Measurements from ENCODE around the gene SARDH.
"Not testable (repeated sequence)": the region's sequence is repeated elsewhere in the genome, so short reads cannot be mapped to it uniquely, and the experiment has no call there.

Gene SARDH

GRCh38 chr9:133759146-133759900, 21.2 kb upstream of the SARDH start:
- DNase-seq = no peak

GRCh38 chr9:133758228-133758627, 20.1 kb upstream of the SARDH start:
- DNase-seq = no peak

GRCh38 chr9:133754688-133755227, 16.6 kb upstream of the SARDH start:
- no peak for DNase-seq

GRCh38 chr9:133754187-133754586, 16.0 kb upstream of the SARDH start:
- DNase-seq = no peak

GRCh38 chr9:133752739-133753446, 14.7 kb upstream of the SARDH start:
- DNase-seq = no peak

GRCh38 chr9:133750982-133751649, 13.0 kb upstream of the SARDH start:
- DNase-seq = no peak

GRCh38 chr9:133747309-133747708, 9.2 kb upstream of the SARDH start:
- no peak for DNase-seq

GRCh38 chr9:133744528-133744927, 6.4 kb upstream of the SARDH start:
- DNase-seq = not testable (repeated sequence)

- DNase-seq = peak; percentile 65
Observed at GRCh38 chr9:133742849-133743444, 4.8 kb upstream of the SARDH start.

- DNase-seq = no peak
Observed at GRCh38 chr9:133742251-133742650, 4.1 kb upstream of the SARDH start.

GRCh38 chr9:133741716-133742115, 3.6 kb upstream of the SARDH start:
- no peak for DNase-seq

GRCh38 chr9:133740911-133741310, 2.8 kb upstream of the SARDH start:
- peak; percentile 36 for DNase-seq

- DNase-seq = no peak
Observed at GRCh38 chr9:133739408-133740280, 1.5 kb upstream of the SARDH start.

GRCh38 chr9:133738640-133739225, 581 bp upstream of the SARDH start:
- DNase-seq = no peak

GRCh38 chr9:133737071-133737773, 930 bp downstream of the SARDH start:
- DNase-seq = no peak

GRCh38 chr9:133735931-133736330, 2.2 kb downstream of the SARDH start:
- DNase-seq = peak; percentile 83

GRCh38 chr9:133735415-133735775, 2.8 kb downstream of the SARDH start:
- DNase-seq = no peak

- DNase-seq = no peak
Observed at GRCh38 chr9:133734590-133735414, 3.4 kb downstream of the SARDH start.

- DNase-seq = no peak
Observed at GRCh38 chr9:133733796-133734533, 4.2 kb downstream of the SARDH start.

GRCh38 chr9:133733421-133733795, 4.7 kb downstream of the SARDH start:
- no peak for DNase-seq

Data from inflammatory macrophage treated with lipopolysaccharide for 4 hours (primary cell).